Measurements from ENCODE around the gene IGFALS. TPM values are rescaled to one million over a fixed set of nuclear protein-coding genes. Genes with fewer than 3 reads are reported as not detected.

Gene IGFALS
- total and polyA plus RNA-seq, 2 of the 4 experiments (the other 2 are of a cell fraction), result not detected

Other genes with a start within 250 kb of the IGFALS start
- gene IFT140, start 181.6 kb downstream of the IGFALS start, total RNA-seq (2012; rRNA removed), result 20.3 and 24.2 TPM in 2 replicates
- gene IFT140, start 181.6 kb downstream of the IGFALS start, polyA plus RNA-seq (2012; rRNA removed), result 8.4 and 9.2 TPM in 2 replicates
- 3.2 and 3.9 TPM in 2 replicates for gene CRAMP1, start 181.3 kb downstream of the IGFALS start, total RNA-seq (2012; rRNA removed)
- gene CRAMP1, start 181.3 kb downstream of the IGFALS start, polyA plus RNA-seq (2012; rRNA removed), result 11.9 and 12.0 TPM in 2 replicates
- gene JPT2, start 115.4 kb downstream of the IGFALS start, total RNA-seq (2012; rRNA removed), result 40.0 and 48.0 TPM in 2 replicates
- gene JPT2, start 115.4 kb downstream of the IGFALS start, polyA plus RNA-seq (2012; rRNA removed), result 41.5 and 57.2 TPM in 2 replicates
- gene MAPK8IP3, start 87.5 kb downstream of the IGFALS start, total RNA-seq (2012; rRNA removed), result 15.6 and 17.0 TPM in 2 replicates
- gene MAPK8IP3, start 87.5 kb downstream of the IGFALS start, polyA plus RNA-seq (2012; rRNA removed), result 69.1 and 73.0 TPM in 2 replicates
- 12.7 and 15.3 TPM in 2 replicates for gene NME3, start 22.2 kb downstream of the IGFALS start, total RNA-seq (2012; rRNA removed)
- 41.2 and 61.6 TPM in 2 replicates for gene NME3, start 22.2 kb downstream of the IGFALS start, polyA plus RNA-seq (2012; rRNA removed)
- 1.3 and 1.4 TPM in 2 replicates for gene EME2, start 20.9 kb downstream of the IGFALS start, total RNA-seq (2012; rRNA removed)
- 9.6 and 11.1 TPM in 2 replicates for gene EME2, start 20.9 kb downstream of the IGFALS start, polyA plus RNA-seq (2012; rRNA removed)
- gene MRPS34, start 20.6 kb downstream of the IGFALS start, total RNA-seq (2012; rRNA removed), result 68.5 and 73.3 TPM in 2 replicates
- 80.4 and 87.2 TPM in 2 replicates for gene MRPS34, start 20.6 kb downstream of the IGFALS start, polyA plus RNA-seq (2012; rRNA removed)
- gene SPSB3, start 11.1 kb downstream of the IGFALS start, total RNA-seq (2012; rRNA removed), result 9.1 and 10.6 TPM in 2 replicates
- gene SPSB3, start 11.1 kb downstream of the IGFALS start, polyA plus RNA-seq (2012; rRNA removed), result 30.8 and 34.0 TPM in 2 replicates
- 51.1 and 131 TPM in 2 replicates for gene NUBP2, start 10.7 kb downstream of the IGFALS start, total RNA-seq (2012; rRNA removed)
- 62.6 and 75.9 TPM in 2 replicates for gene NUBP2, start 10.7 kb downstream of the IGFALS start, polyA plus RNA-seq (2012; rRNA removed)
- 30.8 and 35.6 TPM in 2 replicates for gene HAGH, start 33.1 kb upstream of the IGFALS start, total RNA-seq (2012; rRNA removed)
- gene HAGH, start 33.1 kb upstream of the IGFALS start, polyA plus RNA-seq (2012; rRNA removed), result 52.2 and 58.6 TPM in 2 replicates
- gene FAHD1, start 33.5 kb upstream of the IGFALS start, total RNA-seq (2012; rRNA removed), result 85.8 and 85.9 TPM in 2 replicates
- gene FAHD1, start 33.5 kb upstream of the IGFALS start, polyA plus RNA-seq (2012; rRNA removed), result 65.3 and 81.8 TPM in 2 replicates
- gene MEIOB, start 78.5 kb upstream of the IGFALS start, total RNA-seq (2012; rRNA removed), result under 0.01 TPM in 1 of 2 replicates, not detected in the other
- gene MEIOB, start 78.5 kb upstream of the IGFALS start, polyA plus RNA-seq (2012; rRNA removed), result 0.14 TPM in 1 of 2 replicates, not detected in the other
- not detected in 2 replicates for gene HS3ST6, start 124.7 kb upstream of the IGFALS start, total RNA-seq (2012; rRNA removed)
- gene HS3ST6, start 124.7 kb upstream of the IGFALS start, polyA plus RNA-seq (2012; rRNA removed), result not detected in 2 replicates
- gene MSRB1, start 149.5 kb upstream of the IGFALS start, total RNA-seq (2012; rRNA removed), result 11.9 and 17.0 TPM in 2 replicates
- gene MSRB1, start 149.5 kb upstream of the IGFALS start, polyA plus RNA-seq (2012; rRNA removed), result 32.3 and 35.1 TPM in 2 replicates
- not detected in 2 replicates for gene RPL3L, start 161.0 kb upstream of the IGFALS start, total RNA-seq (2012; rRNA removed)
- gene RPL3L, start 161.0 kb upstream of the IGFALS start, polyA plus RNA-seq (2012; rRNA removed), result not detected in 2 replicates
- 189 and 194 TPM in 2 replicates for gene NDUFB10, start 165.8 kb upstream of the IGFALS start, total RNA-seq (2012; rRNA removed)
- 220 and 287 TPM in 2 replicates for gene NDUFB10, start 165.8 kb upstream of the IGFALS start, polyA plus RNA-seq (2012; rRNA removed)
- 2,703 and 2,852 TPM in 2 replicates for gene RPS2, start 171.1 kb upstream of the IGFALS start, total RNA-seq (2012; rRNA removed)
- 6,941 and 7,712 TPM in 2 replicates for gene RPS2, start 171.1 kb upstream of the IGFALS start, polyA plus RNA-seq (2012; rRNA removed)
- gene RNF151, start 173.2 kb upstream of the IGFALS start, total RNA-seq (2012; rRNA removed), result not detected in 2 replicates
- gene RNF151, start 173.2 kb upstream of the IGFALS start, polyA plus RNA-seq (2012; rRNA removed), result not detected in 2 replicates
- 38.5 and 40.3 TPM in 2 replicates for gene TBL3, start 178.3 kb upstream of the IGFALS start, total RNA-seq (2012; rRNA removed)
- 60.8 and 61.5 TPM in 2 replicates for gene TBL3, start 178.3 kb upstream of the IGFALS start, polyA plus RNA-seq (2012; rRNA removed)
- gene NOXO1, start 187.8 kb upstream of the IGFALS start, total RNA-seq (2012; rRNA removed), result not detected in 2 replicates
- 0.32 and 0.56 TPM in 2 replicates for gene NOXO1, start 187.8 kb upstream of the IGFALS start, polyA plus RNA-seq (2012; rRNA removed)
- gene GFER, start 190.5 kb upstream of the IGFALS start, total RNA-seq (2012; rRNA removed), result 6.8 and 8.6 TPM in 2 replicates
- 19.8 and 28.0 TPM in 2 replicates for gene GFER, start 190.5 kb upstream of the IGFALS start, polyA plus RNA-seq (2012; rRNA removed)
- gene SYNGR3, start 196.3 kb upstream of the IGFALS start, total RNA-seq (2012; rRNA removed), result 1.8 and 1.9 TPM in 2 replicates
- gene SYNGR3, start 196.3 kb upstream of the IGFALS start, polyA plus RNA-seq (2012; rRNA removed), result 5.8 and 6.6 TPM in 2 replicates
- gene ZNF598, start 216.1 kb upstream of the IGFALS start, total RNA-seq (2012; rRNA removed), result 3.4 and 4.4 TPM in 2 replicates
- gene ZNF598, start 216.1 kb upstream of the IGFALS start, polyA plus RNA-seq (2012; rRNA removed), result 36.4 and 40.6 TPM in 2 replicates
- 0.18 TPM in 1 of 2 replicates, not detected in the other for gene NPW, start 226.1 kb upstream of the IGFALS start, total RNA-seq (2012; rRNA removed)
- 2.0 and 3.7 TPM in 2 replicates for gene NPW, start 226.1 kb upstream of the IGFALS start, polyA plus RNA-seq (2012; rRNA removed)
- 18.6 and 20.8 TPM in 2 replicates for gene NHERF2, start 233.2 kb upstream of the IGFALS start, total RNA-seq (2012; rRNA removed)
- 77.8 and 96.6 TPM in 2 replicates for gene NHERF2, start 233.2 kb upstream of the IGFALS start, polyA plus RNA-seq (2012; rRNA removed)